ENCODE results near the gene TXLNB. TPM values are rescaled to one million over a fixed set of nuclear protein-coding genes. Genes with fewer than 3 reads are reported as not detected.

Gene TXLNB
- total RNA-seq, 2 experiments from 2014 or later: 0.17 to 0.19 TPM

- CTCF ChIA-PET: interaction anchor here (0.6 to 2.3 kb wide), 7 partner anchors 12 to 199 kb away, joined by 3 to 9 read pairs (median 3); partner anchors contain the start of gene TXLNB
- intact Hi-C loops (cut with DNase I, micrococcal nuclease): loop anchor here in 1 of 2 experiments (1.0 kb wide), 1 partner anchor 32 kb away; the partner anchor contains the start of gene TXLNB
- H3K36me3 ChIP-seq (ENCODE audit: insufficient read depth, low read length): no peaks in the 10 kb centered on the region
- H3K27me3 ChIP-seq (ENCODE audit: control insufficient read depth in 1 of 2, insufficient read depth in 2 of 2, low read length in 2 of 2): no peaks in the 10 kb centered on the region
- peak; percentile 61 to 92 (median 72) for DNase-seq
- no peaks in the 10 kb centered on the region for H3K9me3 ChIP-seq (ENCODE audit: control insufficient read depth in 1 of 2, insufficient read depth in 1 of 2, low read length in 2 of 2)
- peaks cover 30% of the 10 kb centered on the region for H3K4me1 ChIP-seq (ENCODE audit: insufficient read depth, low read length)
- Mint-ChIP-seq H3K27me3 (no peaks in the 10 kb centered on the region), H3K27ac (peak overlapping the region; percentile 99), H3K4me3 (peak overlapping the region; percentile 93), H3K9me3 (peaks cover 3% of the 10 kb centered on the region), H3K4me1 (ENCODE audit: low read depth) (peaks cover 50% of the 10 kb centered on the region), H3K36me3 (ENCODE audit: low read depth) (peaks cover 5% of the 10 kb centered on the region)
- POLR2A ChIA-PET: interaction anchor here (0.7 to 3.1 kb wide), 24 partner anchors 11 to 211 kb away, joined by 3 to 52 read pairs (median 4); partner anchors contain the start of genes CITED2 and TXLNB
- TF ChIP-seq, protein P1, sequence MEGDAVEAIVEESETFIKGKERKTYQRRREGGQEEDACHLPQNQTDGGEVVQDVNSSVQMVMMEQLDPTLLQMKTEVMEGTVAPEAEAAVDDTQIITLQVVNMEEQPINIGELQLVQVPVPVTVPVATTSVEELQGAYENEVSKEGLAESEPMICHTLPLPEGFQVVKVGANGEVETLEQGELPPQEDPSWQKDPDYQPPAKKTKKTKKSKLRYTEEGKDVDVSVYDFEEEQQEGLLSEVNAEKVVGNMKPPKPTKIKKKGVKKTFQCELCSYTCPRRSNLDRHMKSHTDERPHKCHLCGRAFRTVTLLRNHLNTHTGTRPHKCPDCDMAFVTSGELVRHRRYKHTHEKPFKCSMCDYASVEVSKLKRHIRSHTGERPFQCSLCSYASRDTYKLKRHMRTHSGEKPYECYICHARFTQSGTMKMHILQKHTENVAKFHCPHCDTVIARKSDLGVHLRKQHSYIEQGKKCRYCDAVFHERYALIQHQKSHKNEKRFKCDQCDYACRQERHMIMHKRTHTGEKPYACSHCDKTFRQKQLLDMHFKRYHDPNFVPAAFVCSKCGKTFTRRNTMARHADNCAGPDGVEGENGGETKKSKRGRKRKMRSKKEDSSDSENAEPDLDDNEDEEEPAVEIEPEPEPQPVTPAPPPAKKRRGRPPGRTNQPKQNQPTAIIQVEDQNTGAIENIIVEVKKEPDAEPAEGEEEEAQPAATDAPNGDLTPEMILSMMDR (IDR thresholded peaks at IDR 0.05): no peak
- peak; percentile 86 for ATAC-seq (ENCODE audit: poor library complexity)
- H3K27ac ChIP-seq (ENCODE audit: low read depth in 1 of 2, low read length in 2 of 2): peak overlapping the region; percentile 91 to 97
- H3K4me3 ChIP-seq (ENCODE audit: low read length): peak overlapping the region; percentile 57
These were observed 31.9 kb upstream of the TXLNB start for GRCh38 chr6:139323511-139324300.

DNA sequence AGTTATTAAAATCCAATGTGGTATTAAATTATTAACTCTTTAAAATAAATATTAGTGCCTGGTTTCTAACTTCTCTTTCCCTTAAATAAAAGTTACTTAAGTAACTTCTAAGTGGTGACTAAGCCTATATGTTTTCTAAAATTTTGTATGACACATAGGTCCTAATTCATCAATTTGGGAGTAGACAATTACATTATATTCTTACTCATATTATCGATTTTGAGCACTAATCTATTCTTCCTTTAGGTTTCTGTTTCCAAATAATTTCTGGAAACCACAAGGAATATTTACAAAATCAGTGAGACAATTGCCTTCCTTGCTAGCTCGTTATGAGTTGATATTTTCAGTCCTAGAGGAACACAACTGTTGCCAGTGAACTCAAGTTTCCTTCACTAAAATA lies 28.3 kb upstream of the TXLNB start:
- H3K4me3 ChIP-seq (ENCODE audit: low read length): no peak overlapping the region
- TF ChIP-seq, protein P1 (IDR thresholded peaks at IDR 0.05): no peak
- CTCF ChIA-PET: no interaction called here
- no peak overlapping the region for H3K27ac ChIP-seq (ENCODE audit: low read depth in 1 of 2, low read length in 2 of 2)
- Mint-ChIP-seq H3K36me3 (ENCODE audit: low read depth) (peaks cover 5% of the 10 kb centered on the region), H3K4me1 (ENCODE audit: low read depth) (peaks cover 46% of the 10 kb centered on the region), H3K4me3 (no peak overlapping the region), H3K27ac (no peak overlapping the region), H3K27me3 (no peaks in the 10 kb centered on the region), H3K9me3 (peaks cover 8% of the 10 kb centered on the region)
- peaks cover 0 to 9% of the 10 kb centered on the region in 2 experiments for H3K9me3 ChIP-seq (ENCODE audit: control insufficient read depth in 1 of 2, insufficient read depth in 1 of 2, low read length in 2 of 2)
- intact Hi-C loops (cut with DNase I, micrococcal nuclease): loop anchor here in 1 of 2 experiments (2.0 kb wide), 1 partner anchor 23 kb away; no protein-coding TSS in a partner anchor
- no peaks in the 10 kb centered on the region for H3K27me3 ChIP-seq (ENCODE audit: control insufficient read depth in 1 of 2, insufficient read depth in 2 of 2, low read length in 2 of 2)
- H3K36me3 ChIP-seq (ENCODE audit: insufficient read depth, low read length): no peaks in the 10 kb centered on the region
- POLR2A ChIA-PET: interaction anchor here (1.2 to 1.5 kb wide), 2 partner anchors 27 to 195 kb away, joined by 3 to 7 read pairs; partner anchors contain the start of gene TXLNB
- no peak for DNase-seq
- H3K4me1 ChIP-seq (ENCODE audit: insufficient read depth, low read length): peaks cover 25% of the 10 kb centered on the region
- no peak for ATAC-seq (ENCODE audit: poor library complexity)

DNA sequence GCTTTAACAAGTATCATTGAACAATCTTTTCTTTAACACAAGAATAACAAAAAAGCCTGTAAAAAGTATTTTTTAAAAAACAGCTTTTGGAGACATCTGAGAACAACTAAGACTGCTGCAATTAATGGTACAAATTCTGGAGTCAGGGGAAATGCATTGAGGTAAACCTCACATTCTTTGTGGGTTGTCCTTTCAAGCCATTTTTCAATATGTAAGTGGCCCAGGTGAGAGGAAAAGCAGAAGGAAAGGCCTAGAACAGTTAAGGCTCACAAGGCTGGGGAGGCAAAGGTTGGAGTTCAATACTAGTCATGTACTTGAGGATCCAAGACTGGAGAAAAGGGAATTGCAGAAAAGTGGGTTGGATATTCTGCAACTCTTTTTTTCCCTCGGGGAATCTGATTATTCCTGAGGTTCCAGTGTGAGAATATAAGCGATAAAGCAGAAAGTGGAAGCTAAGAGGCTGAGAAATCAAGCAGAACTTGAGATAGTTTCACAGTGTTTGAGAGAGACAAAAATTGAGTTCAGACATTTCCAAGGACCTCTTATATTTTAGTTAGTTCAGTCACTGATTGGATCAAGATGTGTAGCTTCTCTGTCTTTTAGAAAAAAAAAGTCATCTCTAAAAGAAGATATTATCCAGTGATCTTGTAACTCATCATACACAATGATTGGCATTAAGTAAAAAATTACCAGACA lies 25.0 kb upstream of the TXLNB start:
- no peaks in the 10 kb centered on the region for H3K4me1 ChIP-seq (ENCODE audit: insufficient read depth, low read length)
- ATAC-seq (ENCODE audit: poor library complexity): no peak
- H3K36me3 ChIP-seq (ENCODE audit: insufficient read depth, low read length): no peaks in the 10 kb centered on the region
- no peak overlapping the region for H3K4me3 ChIP-seq (ENCODE audit: low read length)
- peaks cover 0 to 9% of the 10 kb centered on the region in 2 experiments for H3K9me3 ChIP-seq (ENCODE audit: control insufficient read depth in 1 of 2, insufficient read depth in 1 of 2, low read length in 2 of 2)
- H3K27ac ChIP-seq (ENCODE audit: low read depth in 1 of 2, low read length in 2 of 2): no peak overlapping the region
- no peak overlapping the region for H3K4me3 Mint-ChIP-seq
- ChIA-PET POLR2A (interaction anchor here (1.5 kb wide), 1 partner anchor 12 kb away, joined by 7 read pairs; no protein-coding TSS in a partner anchor), CTCF (interaction anchor here (0.9 kb wide), 1 partner anchor 146 kb away, joined by 3 read pairs; no protein-coding TSS in a partner anchor)
- H3K27me3 ChIP-seq (ENCODE audit: control insufficient read depth in 1 of 2, insufficient read depth in 2 of 2, low read length in 2 of 2): no peaks in the 10 kb centered on the region
- H3K27me3 Mint-ChIP-seq: no peaks in the 10 kb centered on the region
- peaks cover 5% of the 10 kb centered on the region for H3K9me3 Mint-ChIP-seq
- TF ChIP-seq, protein P1 (IDR thresholded peaks at IDR 0.05): no peak
- H3K36me3 Mint-ChIP-seq (ENCODE audit: low read depth): no peaks in the 10 kb centered on the region
- peaks cover 27% of the 10 kb centered on the region for H3K4me1 Mint-ChIP-seq (ENCODE audit: low read depth)
- H3K27ac Mint-ChIP-seq: no peak overlapping the region
- intact Hi-C loops (cut with DNase I, micrococcal nuclease): no loop called here
- DNase-seq: no peak

All from CD4-positive, alpha-beta T cell (primary cell).